GM21515 (cell line): ENCODE results near the gene RPH3AL.

Source experiments
- ATAC-seq: cut with Tn5 transposase; IDR thresholded peaks from one replicate; pipeline ENCODE4 v1.9.1; 2021; ENCODE audit not compliant: unreplicated experiment

The RPH3AL gene

DNA sequence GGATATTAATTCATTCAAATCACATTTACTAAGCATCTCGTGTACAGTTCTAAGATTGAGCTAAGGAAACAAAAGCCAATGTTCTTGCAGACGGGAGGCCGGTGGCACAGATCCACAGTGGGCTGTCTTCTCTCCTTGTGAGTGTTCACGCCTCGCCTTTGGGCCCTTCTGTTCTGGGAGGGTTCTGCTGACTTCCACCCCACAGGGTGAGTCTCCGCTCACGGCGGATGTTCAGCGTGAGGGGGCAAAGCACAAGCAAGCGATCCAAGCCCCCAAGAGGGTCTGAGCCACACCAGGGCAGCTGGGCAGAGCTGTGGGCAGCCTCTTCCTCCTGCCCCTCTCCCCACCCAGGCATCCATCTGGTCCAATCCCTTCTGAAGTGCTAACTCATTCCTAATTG is 86.9 kb downstream of the RPH3AL start:
- no peak for ATAC-seq

DNA sequence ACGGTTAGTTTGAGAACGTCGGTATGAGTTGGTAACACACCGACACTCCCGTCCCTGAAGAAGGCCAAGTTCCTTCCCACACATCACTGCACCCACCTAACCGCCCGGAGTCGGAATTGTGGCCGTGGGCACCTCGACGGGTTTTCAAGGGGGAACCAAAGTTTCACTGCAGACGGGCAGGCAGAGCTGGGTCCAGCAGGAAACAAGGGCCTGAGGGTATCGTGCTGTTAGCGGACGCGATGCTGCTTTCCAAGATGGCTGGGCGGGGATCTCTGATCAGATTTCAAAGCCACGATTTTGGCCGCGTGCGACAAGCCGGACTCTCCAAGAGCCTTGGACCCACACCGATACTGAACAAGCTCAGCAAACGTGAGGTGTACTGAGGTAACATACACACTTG is 88.8 kb downstream of the RPH3AL start:
- no peak for ATAC-seq

DNA sequence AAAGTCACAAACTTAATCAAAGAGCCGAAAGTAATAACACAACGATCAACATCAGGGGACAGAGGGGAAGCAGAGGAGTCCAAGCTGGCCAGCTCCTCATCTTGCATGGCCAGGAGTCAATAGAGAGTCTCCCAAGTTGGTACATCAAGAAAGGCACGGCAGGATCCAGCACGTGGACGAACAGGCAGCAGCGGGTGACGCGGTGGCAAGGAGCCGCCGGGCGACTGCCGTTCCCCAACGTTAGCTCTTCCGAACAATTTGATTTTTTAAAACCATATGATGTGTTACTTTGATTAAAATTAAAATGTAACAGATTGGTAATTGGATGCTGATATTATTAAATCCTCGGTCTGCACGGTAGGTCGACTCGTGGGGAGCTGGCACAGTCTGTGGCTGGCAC is 89.3 kb downstream of the RPH3AL start:
- ATAC-seq: no peak

DNA sequence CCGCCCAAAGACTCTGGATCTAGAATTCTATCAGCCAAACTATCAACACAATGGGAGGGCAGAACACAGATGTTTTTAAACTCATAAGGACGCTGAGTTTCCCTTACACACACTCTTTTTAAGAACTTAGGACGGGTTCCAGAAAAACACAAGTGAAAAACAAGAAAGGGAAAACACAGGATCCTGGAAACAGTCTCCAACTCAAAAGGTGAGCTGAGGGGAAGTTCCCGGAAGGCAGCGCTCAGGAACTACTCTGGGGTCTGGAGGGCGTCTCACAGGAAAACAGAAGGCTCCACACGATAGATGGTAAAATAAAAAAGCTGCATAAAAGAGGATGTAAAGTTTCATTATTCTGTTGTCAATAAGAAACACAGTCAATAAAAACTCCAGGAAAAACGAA is 91.0 kb downstream of the RPH3AL start:
- no peak for ATAC-seq

DNA sequence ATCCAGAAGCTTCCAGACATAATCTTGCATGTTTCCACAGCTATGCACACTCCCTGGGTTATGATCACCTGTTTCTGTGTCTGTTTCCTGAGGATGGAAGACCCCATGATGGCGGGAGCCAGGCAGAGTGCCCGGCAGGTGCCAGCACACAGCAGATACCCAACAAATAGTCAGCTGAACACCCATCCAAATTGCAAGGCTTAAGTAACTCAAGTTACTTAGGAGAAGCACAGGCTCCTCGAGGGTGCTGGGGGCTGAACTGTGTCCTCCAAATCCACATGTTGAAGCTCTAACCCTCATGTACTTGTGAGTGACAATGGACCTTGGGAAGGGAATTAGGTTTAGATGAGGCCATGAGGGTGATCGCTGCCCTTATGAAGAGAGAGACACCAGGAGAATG is 91.7 kb downstream of the RPH3AL start:
- ATAC-seq: no peak

DNA sequence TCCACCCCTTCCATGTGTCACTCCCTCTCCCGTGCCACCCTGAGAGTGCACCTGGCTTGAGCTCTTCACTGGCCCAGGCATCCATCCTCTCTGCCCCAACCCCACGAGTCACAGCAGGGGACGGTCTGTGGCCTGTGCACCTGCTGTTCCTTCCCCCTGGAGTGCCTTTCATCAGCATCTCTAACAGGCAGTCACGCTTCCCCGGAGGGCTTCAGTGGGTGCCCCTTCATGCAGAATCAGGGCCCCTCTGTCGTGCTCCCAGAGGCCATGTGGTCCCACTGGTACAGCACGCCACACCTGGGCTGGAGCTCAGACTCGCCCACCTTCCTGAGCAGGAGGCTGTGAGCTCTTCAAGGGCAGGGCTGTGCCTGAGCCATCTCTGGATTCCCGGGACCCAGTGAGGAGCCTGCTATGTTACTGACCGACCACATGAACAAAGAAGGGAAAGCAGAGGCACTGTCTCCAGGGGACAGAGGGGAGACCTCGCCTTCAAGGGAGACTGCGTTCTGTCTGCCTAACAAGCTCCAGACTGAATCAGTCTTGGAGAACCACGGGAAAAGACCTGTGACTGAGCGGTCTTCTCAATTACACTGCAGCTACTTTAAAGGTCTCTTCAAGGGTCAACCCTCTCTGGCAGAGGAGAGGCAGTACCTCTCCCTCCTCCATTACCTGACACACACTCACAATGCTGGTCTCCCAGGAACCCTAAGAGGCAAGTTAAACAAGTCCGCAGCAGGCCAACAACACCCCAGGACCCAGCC is 92.4 kb downstream of the RPH3AL start:
- no peak for ATAC-seq

DNA sequence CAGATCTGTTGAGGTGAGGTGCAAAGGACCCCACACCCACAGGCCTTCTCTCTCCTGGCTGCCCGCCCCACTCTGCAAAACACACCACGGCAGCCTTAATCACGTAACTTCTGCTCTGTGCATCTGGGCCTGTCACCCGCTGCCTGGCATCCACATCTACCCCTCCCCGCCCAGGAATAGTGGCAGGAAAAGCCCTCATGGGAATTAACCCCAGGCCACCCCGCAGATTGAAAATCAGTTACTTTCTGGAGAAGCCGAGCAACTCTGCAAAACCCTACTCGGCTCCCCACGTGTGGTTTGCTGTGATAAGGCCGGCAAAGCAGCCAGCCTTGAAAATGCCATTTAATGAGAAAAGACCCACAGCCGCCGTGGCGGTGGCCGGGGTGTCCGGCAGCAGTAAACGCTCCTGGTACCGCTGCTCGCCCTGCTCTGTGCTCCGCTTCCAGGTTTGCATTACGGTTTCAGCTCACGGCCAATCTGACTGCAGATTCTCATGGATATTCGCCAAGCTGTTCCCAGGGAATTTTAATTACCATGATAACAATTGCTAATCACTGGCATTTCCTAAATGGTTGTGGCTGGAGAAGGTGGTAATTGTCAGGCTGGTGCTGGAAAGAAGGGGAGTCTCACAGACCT is 93.1 kb downstream of the RPH3AL start:
- no peak for ATAC-seq

DNA sequence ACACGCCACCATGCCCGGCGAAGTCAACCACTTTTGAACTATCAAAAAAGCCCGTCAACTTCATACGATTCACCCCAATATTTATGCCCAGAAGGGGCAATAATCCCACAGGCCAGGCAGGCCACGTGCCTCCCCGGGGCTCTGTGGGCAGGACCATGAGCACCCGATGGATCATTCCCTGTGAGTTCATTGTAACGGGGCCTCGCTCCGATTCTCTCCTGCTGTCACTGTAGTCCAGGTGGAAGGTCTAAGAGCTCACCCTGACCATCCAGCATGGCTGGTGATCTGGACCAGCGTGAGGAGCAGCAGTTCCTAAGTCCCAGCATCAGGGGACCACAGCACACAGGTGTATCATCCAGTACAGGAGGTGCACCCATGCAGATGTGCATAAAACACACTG is 93.7 kb downstream of the RPH3AL start:
- ATAC-seq: no peak

DNA sequence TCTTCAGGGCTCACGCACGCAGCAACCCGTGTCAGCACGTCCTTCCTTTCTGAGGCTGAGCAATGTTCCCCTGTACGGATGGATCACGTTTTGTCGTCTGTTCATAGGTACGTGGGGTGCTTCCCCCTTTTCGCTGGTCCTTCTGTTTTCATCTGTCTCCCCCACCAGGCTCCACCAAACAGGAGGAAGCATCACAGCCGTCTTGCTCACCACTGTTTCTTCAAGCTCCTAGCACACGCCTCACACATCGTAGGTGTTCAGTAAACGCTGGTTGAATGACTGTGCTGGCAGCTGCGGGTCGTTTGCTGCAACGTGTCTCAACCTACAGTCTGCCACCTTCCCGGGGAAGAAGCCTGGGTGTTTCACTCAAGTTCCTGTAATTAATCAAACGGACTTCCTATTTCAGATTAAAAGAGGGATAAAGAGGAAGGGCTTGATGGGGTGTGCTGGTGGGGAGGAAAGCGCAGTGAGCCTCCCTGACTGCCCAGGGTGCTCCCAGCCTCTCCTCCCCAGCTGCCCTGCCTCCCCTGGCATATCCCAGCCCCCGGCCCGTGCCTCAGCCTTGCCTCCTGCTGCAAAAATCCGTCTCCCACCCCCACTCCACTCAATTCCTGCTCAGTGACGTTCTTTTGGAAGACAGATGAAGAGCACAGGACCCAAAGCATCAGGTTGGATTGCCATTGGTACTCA is 94.4 kb downstream of the RPH3AL start:
- ATAC-seq: no peak

DNA sequence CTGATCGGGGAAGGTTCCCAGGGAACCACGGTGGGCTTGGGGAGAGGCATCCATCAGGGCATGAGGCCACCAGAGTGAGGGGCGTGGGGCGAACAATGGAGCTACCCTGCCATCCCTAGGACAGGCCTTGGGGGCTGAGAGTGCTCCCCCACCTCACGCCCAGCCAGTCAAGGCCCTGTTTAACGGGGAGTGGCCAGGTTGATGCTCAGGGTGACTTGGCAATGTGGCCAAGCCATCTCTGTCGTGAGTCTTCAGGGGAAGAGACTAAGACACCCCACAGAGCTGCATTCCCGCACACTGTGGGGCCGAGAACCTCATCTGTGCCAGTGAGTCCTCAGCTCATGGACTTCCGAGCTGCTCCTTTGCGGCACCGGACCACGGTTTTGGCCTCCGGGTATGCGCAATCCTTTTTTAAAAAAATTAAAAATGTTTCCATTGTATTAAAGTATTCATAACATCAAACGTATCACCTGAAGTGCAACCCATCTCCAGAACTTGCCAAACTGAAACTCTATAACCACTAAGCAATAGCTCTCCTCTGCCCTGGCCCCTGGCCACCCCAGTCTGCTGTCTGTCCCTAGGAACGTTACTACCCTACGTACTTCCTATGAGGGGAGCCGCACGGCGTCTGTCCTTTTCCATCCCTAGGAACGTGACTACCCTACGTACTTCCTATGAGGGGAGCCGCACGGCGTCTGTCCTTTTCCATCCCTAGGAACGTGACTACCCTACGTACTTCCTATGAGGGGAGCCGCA is 99.3 kb downstream of the RPH3AL start:
- ATAC-seq: no peak

DNA sequence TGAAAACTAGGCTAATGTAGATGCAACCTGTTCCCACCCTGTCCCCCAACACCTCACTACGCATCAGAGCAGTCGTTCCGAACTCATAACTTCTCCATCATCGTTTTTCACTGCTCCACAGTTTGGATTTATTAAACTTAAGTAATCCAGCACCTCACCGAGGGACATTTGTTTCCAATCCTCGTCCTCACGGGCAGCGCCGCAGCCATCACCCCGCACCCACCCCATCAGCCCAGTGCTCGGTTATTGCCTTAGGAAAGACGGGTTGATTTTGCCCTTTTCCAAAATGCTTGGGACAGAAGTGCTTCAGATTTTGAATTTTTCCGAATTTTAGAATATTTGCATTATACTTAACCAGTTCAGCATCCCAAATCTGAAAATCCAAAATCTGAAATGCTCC is 100.2 kb downstream of the RPH3AL start:
- ATAC-seq: no peak

DNA sequence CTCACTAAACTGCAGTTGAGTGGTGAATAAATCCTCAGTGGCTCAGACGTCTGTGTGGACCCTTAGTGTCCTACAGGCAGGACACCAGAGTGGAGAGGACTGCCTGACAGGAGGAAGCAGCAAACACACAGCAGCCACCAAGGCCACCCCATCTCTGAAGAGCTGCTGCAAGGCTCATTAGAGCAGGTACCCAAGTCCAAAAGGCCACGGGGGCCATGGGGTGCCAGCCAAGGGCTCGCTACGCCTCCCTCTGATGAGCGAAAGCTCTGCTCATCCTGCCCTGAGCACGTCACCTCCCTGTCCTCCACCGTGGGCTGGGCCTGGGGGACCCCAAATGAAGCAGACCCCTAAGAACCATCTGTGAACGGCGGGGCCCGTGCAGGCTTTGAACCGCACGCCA is 101.1 kb downstream of the RPH3AL start:
- no peak for ATAC-seq

DNA sequence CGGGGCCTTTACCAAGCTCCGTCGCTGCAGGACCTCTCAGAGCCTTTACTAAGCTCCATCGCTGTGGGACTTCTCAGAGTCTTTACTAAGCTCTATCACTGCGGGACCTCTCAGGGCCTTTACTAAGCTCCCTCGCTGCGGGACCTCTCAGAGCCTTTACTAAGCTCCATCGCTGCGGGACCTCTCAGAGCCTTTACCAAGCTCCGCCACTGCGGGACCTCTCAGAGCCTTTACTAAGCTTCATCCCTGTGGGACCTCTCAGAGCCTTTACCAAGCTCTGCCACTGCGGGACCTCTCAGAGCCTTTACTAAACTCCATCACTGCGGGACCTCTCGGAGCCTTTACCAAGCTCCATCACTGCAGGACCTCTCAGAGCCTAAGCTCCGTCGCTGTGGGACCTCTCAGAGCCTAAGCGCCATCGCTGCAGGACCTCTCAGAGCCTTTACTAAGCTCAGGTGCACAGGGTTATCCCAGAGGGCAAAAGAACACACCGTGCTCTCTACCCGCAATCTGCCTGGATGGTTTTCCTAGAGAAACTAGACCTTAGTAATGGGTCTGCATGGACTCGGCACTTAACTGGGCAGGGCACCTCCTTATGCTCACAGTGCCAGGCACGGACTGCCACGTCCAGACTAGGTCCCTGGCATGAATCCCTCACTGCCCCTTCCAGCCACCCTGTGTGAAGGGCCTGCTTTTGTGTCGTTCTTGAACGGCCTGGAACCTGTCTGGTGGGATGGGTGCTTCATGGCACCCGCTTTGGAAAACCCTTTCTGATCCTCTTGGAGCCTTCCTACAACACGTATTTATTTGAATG is 101.9 kb downstream of the RPH3AL start:
- ATAC-seq: no peak

DNA sequence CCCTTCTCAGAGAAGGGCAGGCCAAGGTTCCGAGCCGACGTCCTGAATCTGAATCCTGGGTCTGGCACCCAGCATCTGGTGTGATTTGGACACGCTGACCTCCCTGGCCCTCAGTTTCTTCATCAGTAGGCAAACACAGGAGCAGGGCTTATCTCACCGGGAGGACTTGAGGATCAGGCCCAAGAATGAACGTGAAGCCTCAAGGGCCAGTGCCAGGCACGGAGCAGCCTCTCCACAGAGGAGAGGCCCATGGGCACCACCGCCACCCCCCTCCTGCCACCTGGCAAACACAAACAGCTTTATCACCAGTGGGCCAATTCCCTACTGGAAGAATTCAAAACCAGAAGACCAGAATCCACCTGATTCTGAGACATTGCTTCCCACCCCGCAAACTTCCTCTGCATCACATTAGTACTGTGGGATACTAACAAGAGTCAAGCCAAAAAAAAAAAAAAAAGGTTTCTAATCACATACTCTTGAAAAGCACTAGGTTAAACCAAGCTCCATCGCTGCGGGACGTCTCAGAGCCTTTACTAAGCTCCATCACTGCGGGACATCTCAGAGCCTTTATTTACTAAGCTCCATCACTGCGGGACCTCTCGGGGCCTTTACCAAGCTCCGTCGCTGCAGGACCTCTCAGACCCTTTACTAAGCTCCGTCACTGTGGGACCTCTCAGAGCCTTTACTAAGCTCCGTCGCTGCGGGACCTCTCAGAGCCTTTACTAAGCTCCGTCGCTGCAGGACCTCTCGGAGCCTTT is 103.2 kb downstream of the RPH3AL start:
- no peak for ATAC-seq

DNA sequence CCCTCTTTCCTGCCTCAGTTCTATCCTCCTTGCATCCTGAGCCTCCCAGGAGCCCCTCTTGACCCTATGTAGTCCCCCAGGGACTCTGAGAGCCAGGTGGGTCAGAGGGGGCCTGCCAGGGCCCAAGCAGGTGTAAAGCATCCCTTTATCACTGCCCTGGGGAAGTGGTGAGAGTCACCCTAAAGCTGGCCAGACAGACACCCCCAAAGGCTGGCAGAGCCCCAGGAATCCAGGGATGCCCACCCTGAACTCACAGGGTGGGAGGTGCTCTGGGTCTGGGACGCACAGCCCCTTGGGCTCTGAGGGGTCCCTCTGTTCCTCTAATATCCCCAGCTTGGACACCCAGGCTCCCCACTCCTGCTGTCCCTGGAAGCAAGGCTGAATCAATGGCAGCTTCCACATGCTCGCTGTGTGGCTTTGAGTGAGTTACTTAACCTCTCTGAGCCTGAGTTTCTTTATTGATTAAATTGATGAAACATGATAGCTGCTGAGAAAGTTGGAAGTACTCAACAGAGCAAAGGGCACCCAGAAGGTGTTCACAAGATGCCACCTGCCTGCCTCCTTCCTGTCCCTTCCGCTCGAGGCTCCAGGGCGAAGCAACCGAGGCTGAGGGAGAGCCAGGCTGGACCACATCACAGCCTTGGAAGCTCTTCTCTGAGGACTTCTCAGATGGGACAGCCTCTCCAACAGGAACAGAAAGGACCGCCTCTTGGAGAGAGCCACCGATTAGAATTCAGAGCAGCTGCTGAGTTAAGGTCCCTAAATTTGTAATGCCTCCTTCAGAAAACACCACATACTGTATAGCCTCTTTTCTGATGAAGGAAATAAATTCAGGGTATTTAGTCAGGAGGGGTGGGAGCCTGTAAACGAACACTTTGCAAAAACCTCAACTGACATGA is 104.0 kb downstream of the RPH3AL start:
- ATAC-seq: no peak

DNA sequence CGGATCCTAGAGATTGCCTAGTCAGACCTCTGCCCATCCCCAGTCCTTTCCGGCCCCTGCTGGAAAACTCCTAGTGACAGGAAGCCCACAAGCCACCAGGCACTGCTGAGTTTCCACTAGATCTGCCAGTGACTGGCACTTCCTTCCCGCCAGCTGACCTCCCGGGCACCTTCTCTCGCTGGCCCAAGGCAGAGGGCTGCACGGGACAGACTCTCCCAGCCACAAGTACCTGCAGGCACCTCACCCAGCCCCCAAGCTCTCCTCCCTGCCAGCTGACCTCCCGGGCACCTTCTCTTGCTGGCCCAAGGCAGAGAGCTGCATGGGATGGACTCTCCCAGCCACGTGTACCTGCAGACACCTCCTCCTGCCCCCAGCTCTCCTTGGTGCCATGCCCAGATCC is 104.8 kb downstream of the RPH3AL start:
- ATAC-seq: no peak

DNA sequence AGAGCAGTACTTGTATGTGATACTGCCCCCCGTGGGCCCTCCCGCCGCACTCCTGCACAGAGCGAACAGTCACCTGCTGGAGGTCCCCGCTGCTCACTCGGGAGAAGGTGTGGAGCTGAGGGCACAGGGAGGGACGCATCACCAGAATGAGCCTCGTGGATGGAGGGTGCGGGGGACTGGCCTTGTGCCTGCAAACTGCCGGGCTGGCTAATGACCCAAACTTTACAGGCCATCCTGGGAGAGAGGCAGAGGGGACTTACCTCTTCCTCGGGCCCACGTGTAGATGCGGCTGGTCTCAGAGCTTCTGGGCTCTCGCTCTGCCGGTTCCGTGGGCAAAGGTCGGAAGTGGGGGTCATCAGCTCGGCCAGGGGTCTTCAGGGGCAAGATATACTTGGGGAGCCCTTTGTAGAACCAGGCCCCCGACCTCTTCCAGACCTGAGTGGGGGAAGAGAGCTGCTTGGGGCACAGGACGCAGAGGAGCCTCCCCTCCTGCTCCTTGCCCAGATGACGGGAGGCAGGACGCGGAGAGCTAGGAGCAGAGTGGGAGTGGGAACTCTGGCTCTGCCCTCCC is 105.7 kb downstream of the RPH3AL start:
- no peak for ATAC-seq

DNA sequence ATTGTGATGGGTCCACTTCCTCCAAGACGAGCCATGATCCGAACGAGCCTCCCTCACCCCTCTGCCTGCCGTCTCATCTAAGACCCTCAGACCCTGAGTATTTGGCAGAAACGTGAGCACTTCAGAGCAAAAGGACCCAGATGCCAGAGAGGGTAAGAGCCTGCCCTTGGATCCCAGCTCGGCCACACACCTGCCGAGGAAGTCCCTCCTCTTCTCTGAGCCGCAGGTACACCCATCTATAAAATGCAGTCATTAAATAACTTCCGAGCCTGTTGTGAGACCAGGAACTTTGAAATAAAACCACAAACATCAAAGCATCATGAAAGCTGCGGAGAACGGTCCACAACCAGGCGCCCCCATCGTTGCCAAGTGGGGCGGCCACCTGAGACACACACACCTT is 106.4 kb downstream of the RPH3AL start:
- no peak for ATAC-seq

DNA sequence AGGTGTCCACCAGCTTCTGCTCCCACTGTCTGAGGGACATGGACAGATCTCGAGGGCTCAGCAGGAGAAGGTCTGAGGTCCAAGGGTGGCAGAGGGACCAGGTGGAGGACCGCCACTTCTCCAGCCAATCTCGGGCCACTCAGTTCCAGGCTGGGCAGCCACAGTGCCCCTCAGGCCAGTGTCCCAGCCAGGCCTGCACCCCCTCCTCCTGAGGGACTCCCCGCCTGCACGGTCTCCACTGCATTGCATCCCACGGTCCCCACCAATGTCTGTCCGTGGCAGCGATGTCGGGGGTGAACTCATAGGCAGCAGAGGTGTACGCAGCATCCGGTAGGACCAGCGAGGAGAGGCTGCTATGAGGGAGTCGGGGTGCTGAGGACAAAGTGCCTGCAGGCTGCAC is 107.0 kb downstream of the RPH3AL start:
- ATAC-seq: no peak
